A673 (cell line): ENCODE data around the gene FOXI1. TPM values are rescaled to one million over a fixed set of nuclear protein-coding genes. Genes with fewer than 3 reads are reported as not detected.

ENCODE experiments used
- BruUV-seq: library from RNA; stranded (reverse); fragments of 400-500 nt; replicated peaks from 2 replicates; lab custom pipeline; 2021; lab: Mats Ljungman, UMichigan
- CTCF ChIA-PET: fragments of 300-600 bp; sonication (Branson Sonifier 250); formaldehyde crosslinking; loops from one replicate; lab custom pipeline; 2022; ENCODE audit warnings: antibody characterized with exemption; lab: Charles Lee
- POLR2A ChIA-PET: fragments of 300-600 bp; sonication (Branson Sonifier 250); formaldehyde crosslinking; loops from one replicate; lab custom pipeline; 2022; ENCODE audit warnings: antibody characterized with exemption; ENCODE audit not compliant: low non-redundant PET; lab: Charles Lee
- DNase-seq: peaks from one replicate; pipeline ENCODE4 v3.0.0-alpha.2; 2015; ENCODE audit warnings: low spot score
- H3K27ac ChIP-seq: fragments of 200-600 bp; sonication (generic); 2 replicates; pipeline ENCODE4 v1.5.1; 2016; ENCODE audit warnings: mixed run types, low read depth, mild to moderate bottlenecking, mixed read lengths, antibody characterized with exemption, low read length; ENCODE audit not compliant: poor library complexity, severe bottlenecking
- H3K27me3 ChIP-seq: fragments of 200-600 bp; sonication (generic); replicated peaks from 2 replicates; pipeline ENCODE4 v1.6.1; 2017; ENCODE audit warnings: mixed run types, low read depth, mild to moderate bottlenecking, mixed read lengths, antibody characterized with exemption, low read length; ENCODE audit not compliant: insufficient read depth, poor library complexity
- H3K36me3 ChIP-seq: fragments of 200-600 bp; sonication (generic); 2 replicates; pipeline ENCODE4 v1.6.1; 2016; ENCODE audit warnings: mixed run types, mild to moderate bottlenecking, mixed read lengths, antibody characterized with exemption, low read length; ENCODE audit not compliant: insufficient read depth, poor library complexity, severe bottlenecking
- H3K4me1 ChIP-seq: fragments of 200-600 bp; sonication (generic); 2 replicates; pipeline ENCODE4 v1.6.1; 2017; ENCODE audit warnings: mixed run types, mild to moderate bottlenecking, mixed read lengths, antibody characterized with exemption, low read length; ENCODE audit not compliant: insufficient read depth, poor library complexity, severe bottlenecking
- H3K4me3 ChIP-seq: fragments of 200-600 bp; sonication (generic); 2 replicates; pipeline ENCODE4 v1.5.1; 2016; ENCODE audit warnings: low read depth, mixed run types, mild to moderate bottlenecking, mixed read lengths, low read length; ENCODE audit not compliant: poor library complexity, severe bottlenecking
- H3K9me3 ChIP-seq: fragments of 200-600 bp; sonication (generic); 2 replicates; pipeline ENCODE4 v1.6.1; 2016; ENCODE audit warnings: mixed run types, low read depth, mild to moderate bottlenecking, mixed read lengths, antibody characterized with exemption, low read length; ENCODE audit not compliant: poor library complexity, severe bottlenecking
- EZH2 ChIP-seq: fragments of 200-600 bp; sonication (generic); IDR thresholded peaks from 2 replicates; pipeline ENCODE4 v1.6.1; 2017; ENCODE audit warnings: borderline replicate concordance, low read depth, mild to moderate bottlenecking, mixed read lengths, antibody characterized with exemption, low read length; ENCODE audit not compliant: poor library complexity, severe bottlenecking
- intact Hi-C: fragments of 100-400 bp; cut with micrococcal nuclease; formaldehyde crosslinking; loops from one replicate; pipeline ENCODE4 v1.10.0; 2022; ENCODE audit not compliant: unreplicated experiment
- total RNA-seq: library from RNA; stranded (reverse); gene quantifications from 2 replicates; pipeline ENCODE4 v1.2.3, GENCODE V29; 2021
- TF ChIP-seq, protein P1 (sequence below): fragments of 300-800, 200-600 bp; sonication (generic); conservative IDR thresholded peaks from 2 replicates; pipeline ENCODE4 v1.5.1; 2017; ENCODE audit warnings: low read depth, mild to moderate bottlenecking, antibody characterized with exemption, low read length, moderate library complexity, mixed read lengths

Gene FOXI1
- total RNA-seq, 1 experiment from 2014 or later, result not detected

DNA sequence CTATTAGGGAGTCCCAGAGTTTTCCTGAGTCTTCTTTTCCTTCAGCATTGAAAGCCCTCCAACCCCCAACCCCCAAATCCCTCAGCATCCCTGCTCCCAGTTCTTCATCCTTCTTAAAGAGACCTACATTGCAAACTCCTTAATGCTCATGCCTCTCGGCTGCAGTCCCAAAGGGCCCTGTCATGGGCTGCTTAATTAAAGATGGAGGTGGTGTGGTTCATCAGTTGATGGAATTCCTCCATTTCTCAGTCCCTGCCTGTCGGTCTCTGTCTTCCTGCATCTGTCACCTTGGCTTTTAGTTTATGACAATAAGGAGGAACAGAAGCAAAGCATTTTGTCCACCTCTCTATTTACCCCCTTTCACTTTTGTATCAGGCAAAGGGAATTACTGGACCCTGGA lies 2.0 kb downstream of the FOXI1 start:
- intact Hi-C loops, result no loop called here
- no peaks in the 10 kb centered on the region for H3K27me3 ChIP-seq
- no peak for TF ChIP-seq EZH2
- TF ChIP-seq, protein P1, sequence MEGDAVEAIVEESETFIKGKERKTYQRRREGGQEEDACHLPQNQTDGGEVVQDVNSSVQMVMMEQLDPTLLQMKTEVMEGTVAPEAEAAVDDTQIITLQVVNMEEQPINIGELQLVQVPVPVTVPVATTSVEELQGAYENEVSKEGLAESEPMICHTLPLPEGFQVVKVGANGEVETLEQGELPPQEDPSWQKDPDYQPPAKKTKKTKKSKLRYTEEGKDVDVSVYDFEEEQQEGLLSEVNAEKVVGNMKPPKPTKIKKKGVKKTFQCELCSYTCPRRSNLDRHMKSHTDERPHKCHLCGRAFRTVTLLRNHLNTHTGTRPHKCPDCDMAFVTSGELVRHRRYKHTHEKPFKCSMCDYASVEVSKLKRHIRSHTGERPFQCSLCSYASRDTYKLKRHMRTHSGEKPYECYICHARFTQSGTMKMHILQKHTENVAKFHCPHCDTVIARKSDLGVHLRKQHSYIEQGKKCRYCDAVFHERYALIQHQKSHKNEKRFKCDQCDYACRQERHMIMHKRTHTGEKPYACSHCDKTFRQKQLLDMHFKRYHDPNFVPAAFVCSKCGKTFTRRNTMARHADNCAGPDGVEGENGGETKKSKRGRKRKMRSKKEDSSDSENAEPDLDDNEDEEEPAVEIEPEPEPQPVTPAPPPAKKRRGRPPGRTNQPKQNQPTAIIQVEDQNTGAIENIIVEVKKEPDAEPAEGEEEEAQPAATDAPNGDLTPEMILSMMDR, result no peak
- H3K27ac ChIP-seq, result no peak overlapping the region
- no peaks in the 10 kb centered on the region for H3K9me3 ChIP-seq
- H3K4me1 ChIP-seq, result no peaks in the 10 kb centered on the region
- H3K36me3 ChIP-seq, result no peaks in the 10 kb centered on the region
- POLR2A ChIA-PET, result no interaction called here
- no peak overlapping the region for H3K4me3 ChIP-seq
- BruUV-seq, result no TSS peak
- CTCF ChIA-PET, result no interaction called here
- no peak for DNase-seq

DNA sequence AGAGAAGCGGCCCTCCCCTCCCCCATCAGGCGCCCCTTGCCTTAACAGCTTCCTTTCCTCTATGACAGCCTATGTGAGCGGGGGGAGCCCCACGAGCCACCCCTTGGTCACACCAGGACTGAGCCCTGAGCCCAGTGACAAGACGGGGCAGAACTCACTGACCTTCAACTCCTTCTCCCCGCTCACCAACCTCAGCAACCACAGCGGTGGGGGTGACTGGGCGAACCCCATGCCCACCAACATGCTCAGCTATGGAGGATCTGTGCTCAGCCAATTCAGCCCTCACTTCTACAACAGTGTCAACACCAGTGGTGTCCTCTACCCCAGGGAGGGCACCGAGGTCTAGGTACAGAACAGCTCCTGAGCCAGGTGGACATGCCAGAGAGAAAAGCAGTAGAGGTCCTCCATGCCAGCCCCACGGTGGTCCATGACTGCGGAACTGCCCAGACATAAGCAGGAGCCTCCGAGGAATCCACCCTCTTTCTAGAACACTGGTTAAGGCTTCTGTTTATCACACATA lies 2.6 kb downstream of the FOXI1 start:
- no peak for DNase-seq
- no peak overlapping the region for H3K27ac ChIP-seq
- no peaks in the 10 kb centered on the region for H3K4me1 ChIP-seq
- intact Hi-C loops, result no loop called here
- TF ChIP-seq EZH2, result no peak
- TF ChIP-seq, protein P1, result no peak
- ChIA-PET POLR2A (no interaction called here), CTCF (no interaction called here)
- H3K27me3 ChIP-seq, result no peaks in the 10 kb centered on the region
- no TSS peak for BruUV-seq
- no peak overlapping the region for H3K4me3 ChIP-seq
- H3K9me3 ChIP-seq, result no peaks in the 10 kb centered on the region
- H3K36me3 ChIP-seq, result no peaks in the 10 kb centered on the region

DNA sequence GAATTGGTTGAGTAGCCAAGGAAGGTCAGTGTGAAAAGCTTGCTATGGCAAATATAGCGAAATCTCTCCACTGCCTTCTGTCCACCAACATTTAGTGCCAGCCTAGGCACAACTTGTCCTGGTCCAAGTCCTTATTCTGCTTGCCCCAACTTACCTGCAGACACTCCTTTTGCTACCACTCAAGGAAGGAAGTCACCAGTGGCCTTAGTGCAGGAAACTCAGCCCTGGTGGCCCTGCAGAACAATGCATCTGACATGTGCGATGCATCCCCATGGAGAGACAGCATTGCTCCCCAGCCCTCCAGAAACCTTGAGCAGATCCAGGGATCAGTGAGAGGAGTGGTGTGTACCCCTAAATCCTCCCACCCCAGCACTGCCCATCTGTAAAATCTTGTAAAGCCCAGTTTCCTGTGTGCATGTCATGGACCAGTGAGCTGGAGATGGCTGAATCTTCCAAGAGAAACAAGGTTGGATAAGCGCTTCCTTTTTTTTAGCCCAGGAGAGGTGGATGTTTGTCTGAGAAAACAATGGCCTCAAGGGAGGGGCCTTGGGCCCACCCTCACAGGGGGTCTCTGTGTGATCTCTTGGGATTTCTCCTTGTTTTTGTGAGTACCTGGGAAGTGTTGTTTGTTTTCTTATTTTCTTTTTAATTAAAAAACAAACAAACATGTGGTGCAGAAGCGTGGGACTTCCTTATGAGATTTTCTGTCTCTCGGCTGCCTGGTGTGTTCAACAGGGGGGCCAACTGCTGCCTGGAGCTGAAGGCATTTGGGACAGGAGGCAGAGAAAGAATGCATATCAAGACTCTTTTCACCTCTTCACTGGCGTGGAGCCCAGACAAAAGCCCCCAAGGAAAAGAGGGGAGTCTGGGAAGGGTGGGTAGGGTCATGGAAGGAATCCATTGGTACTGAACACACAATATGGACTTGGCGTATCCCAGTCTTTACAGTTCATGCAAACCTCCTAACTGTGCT lies 3.6 kb downstream of the FOXI1 start:
- Histone ChIP-seq H3K36me3 (no peaks in the 10 kb centered on the region), H3K9me3 (no peaks in the 10 kb centered on the region), H3K27me3 (no peaks in the 10 kb centered on the region), H3K4me1 (no peaks in the 10 kb centered on the region), H3K4me3 (no peak overlapping the region), H3K27ac (no peak overlapping the region)
- intact Hi-C loops, result no loop called here
- CTCF ChIA-PET, result no interaction called here
- POLR2A ChIA-PET, result no interaction called here
- no peak for DNase-seq
- BruUV-seq, result no TSS peak
- TF ChIP-seq, protein P1, result no peak
- no peak for TF ChIP-seq EZH2
